GDM1 (cell line): Measurements from ENCODE around the gene MAFF.
A peak's percentile ranks its signal among the peaks of the same experiment; 100 is the strongest.

ENCODE experiments used
- DNase-seq: peaks from one replicate; lab custom pipeline; 2025; lab: John Stamatoyannopoulos, UW

MAFF gene

GRCh38 chr22:38248280-38248679, 46.5 kb downstream of the MAFF start:
- DNase-seq = no peak

DNA sequence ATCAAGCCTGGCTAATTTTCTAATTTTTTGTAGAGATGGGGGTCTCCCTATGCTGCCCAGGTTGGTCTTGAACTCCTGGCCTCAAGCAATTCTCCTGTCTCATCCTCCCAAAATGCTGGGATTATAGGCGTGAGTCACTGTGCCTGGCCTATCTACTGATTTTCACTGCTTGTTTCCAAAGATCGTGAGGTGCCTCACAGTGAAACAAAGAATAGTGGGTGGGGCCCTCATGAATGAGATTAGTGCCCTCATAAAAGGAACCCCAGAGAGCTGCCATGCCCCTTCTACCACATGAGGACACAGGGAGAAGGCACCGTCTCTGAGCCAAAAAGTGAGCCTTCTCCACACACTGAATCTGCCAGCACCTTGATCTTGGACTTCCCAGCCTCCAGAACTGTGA, 47.5 kb downstream of the MAFF start:
- DNase-seq = no peak

- DNase-seq = no peak
Measured at GRCh38 chr22:38249803-38250642, 48.2 kb downstream of the MAFF start.

DNA sequence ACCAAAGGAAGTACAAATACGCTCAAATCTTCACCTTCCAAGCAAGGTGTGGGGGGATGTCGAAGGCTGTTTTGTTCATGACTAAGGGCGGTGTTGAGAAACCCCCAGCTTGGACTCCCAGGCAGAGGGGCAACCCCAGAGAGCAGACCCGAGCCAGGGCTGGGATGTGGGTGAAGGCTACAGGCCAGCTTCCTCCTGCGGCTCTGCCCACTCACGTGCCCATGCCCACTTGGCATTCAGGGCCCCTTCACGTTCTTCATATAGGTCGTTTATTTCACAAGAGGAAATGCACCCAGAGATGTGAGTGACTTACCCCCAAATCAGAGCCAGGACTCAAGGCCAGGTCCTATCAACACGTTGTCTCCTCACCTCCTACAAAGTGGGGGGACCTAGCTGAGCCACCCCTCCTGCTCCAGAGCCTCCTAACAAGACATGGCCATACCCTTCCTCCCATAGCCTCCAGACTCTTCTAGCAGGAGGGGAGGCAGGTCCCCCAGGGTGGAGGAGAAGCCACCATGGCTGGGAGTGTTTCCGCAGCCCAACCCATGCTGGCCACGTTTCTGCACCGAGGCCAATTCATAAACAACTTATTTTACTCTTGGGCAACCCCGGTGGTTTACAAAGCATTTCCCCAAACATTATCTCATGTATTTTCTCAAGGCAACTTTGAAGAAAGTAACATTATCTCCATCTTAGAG, 49.0 kb downstream of the MAFF start:
- no peak for DNase-seq

DNA sequence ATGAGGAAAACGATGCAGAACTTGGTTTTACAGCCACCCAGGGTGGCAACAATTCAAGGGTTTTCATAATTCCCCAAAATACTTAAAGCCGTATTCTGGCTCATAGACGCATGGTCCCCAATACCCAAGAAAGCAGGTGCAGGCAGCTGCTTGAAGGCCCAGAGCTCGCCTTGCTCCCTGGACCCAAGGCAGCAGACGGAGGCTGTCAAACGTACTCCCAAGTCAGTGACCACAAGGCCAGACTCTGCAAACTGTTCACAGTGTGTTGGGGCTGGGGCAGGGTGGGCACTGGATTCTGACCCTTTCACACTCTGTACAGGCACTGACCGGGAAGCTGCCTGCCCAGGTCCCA, 49.5 kb downstream of the MAFF start:
- DNase-seq = no peak

DNA sequence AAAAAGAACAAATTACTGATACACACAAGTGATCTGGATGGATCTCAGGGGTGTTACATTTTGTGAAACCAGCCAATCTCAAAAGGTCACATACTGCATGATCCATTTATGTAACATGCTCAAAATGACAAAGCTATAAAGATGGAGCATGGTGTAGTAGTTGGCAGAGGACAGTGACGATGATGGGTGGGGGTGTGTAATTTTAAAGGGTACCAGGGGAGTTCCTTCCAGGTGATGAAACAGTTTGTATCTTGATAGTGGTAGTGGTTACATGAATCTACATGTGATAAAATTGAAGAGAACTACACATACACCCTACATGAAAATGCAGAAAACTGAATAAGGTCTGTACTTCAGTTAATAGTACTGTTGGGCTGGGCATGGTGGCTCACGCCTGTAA, 53.9 kb downstream of the MAFF start:
- DNase-seq = no peak

DNA sequence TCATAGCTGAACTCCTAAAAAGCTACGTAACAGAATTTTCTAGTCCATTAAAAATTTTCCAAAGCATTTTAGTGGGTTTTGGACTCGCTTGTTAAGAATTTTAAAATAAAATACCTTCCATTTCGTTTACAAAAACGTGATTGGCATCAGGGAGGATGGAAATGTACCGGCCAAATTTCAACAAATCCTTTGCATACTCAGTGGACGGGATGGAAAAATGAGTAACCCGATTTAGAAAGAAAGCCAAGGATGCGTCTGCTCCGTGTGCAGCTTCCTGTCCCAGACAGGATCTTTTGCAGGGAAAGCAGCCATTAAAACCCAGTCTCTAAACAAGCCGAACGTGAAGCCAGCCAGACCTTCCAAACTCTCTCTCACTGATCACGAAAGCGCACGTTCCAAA, 55.4 kb downstream of the MAFF start:
- no peak for DNase-seq

GRCh38 chr22:38257650-38258250, 56.0 kb downstream of the MAFF start:
- no peak for DNase-seq

DNA sequence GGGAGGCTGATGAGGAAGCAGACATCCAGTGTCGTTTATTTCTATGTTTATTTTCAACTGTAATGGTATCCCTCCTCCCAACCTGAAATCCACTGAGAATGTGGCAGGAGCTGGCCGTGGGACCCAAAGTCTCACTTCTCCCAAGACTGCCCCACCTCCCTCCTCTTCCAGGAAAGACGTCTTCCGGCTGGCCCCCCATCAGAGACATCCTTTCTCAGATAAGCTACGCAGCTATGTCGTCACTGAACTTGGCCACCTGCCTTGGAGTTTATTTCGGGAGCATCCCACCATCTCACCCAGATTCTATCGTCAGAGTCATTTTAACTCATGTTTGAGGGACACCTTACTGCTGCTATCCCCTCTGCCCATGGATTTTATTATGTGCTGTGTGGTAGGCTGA, 57.1 kb downstream of the MAFF start:
- DNase-seq = no peak

GRCh38 chr22:38259370-38259769, 57.6 kb downstream of the MAFF start:
- DNase-seq = peak; percentile 15

DNA sequence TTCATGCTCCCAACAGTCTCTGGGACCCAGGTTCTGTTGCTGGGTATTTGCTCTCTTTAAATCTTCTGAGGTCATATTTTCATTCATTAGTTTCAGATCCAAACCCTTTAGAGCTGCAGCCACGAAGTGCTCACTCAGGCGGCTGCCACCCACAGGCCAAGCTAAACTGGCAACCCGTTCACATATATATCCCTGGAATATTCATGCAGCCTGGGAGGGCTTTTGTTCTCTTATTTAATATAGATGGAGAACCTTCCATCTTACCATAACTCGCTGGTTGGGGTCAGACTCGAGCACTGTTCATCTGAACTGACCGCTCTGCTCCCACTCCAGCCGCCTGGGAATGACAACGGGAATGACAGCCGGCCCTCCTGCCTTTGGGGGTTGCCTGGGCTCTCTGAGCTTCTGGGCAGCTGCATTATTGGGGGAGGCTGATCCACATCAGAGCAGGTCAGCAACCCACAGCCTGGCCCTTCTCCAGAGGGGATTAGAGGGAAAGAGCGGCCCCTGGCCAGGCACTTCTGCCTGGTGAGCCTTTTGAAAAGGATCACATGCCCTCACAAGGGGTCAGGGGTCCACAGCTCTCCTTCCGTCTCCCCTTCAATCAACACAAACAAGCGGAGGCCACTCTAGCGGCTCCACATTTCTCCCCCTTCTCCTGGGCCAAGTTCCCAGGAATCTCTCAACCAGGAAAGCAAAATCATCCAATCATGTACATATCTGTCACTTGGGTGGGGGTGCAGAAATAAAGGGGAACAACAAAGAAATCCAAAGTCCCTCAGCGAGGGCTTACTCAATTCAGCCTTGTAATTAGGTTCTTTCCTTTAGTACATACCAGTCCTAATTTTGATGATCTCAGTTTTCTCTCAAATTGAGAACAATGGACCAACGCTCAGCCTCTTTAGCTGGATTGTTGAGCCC, 59.2 kb downstream of the MAFF start:
- no peak for DNase-seq

DNA sequence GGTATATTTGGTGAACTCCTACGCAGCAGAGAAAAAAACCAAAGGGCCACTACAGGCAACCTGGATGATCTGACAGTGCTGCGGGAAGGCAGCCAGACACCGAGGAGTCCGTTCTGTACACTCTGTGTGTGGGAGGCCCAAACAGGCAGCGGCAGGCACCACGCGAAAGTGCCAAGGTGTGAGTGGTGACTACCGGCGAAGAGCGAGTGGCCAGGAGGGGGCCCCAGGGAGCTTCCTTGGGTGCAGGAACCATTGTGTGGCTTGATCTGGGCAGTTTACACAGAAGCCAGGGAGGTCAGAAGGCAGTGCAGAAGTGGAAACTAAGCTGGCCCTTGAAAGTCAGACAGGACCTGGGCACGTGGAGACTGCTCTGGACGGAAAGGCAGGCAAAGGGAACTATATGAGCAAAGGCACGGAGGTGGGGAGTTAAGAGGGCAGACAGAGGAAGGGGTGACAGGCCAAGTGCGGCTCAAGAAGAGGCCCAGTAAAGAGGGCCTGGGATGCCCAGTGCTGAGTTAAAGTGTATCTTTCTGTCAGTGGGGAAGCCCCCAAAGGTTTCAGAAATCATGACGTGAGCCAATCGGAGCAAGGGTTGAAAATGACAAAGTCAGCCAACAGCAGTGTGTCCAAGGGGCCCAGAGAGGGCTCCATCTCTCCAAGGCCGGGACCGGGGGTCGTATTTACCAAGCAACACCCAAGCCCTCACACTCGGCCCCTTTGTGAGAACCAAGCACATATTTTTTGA, 60.4 kb downstream of the MAFF start:
- DNase-seq = no peak

- no peak for DNase-seq
Measured at GRCh38 chr22:38264322-38264843, 62.6 kb downstream of the MAFF start.
